Measurements from ENCODE around the gene HMGXB3.

- TF ChIP-seq CTCF (IDR thresholded peaks at IDR 0.05) (no peak), POLR2A (IDR thresholded peaks at IDR 0.05) (no peak), POLR2AphosphoS5 (IDR thresholded peaks at IDR 0.05) (no peak)
Observed at GRCh38 chr5:150052226-150052955, 51.9 kb downstream of the HMGXB3 start.

Data from sigmoid colon (tissue), 4 donors.